Neural progenitor cell (in vitro differentiated cells): ENCODE measurements around the gene COL4A2. TPM values are rescaled to one million over a fixed set of nuclear protein-coding genes. Genes with fewer than 3 reads are reported as not detected.
A peak's percentile ranks its signal among the peaks of the same experiment; 100 is the strongest.

ENCODE experiments used
- DNase-seq: peaks from one replicate; pipeline ENCODE4 v3.0.0-alpha.2; 2016; ENCODE audit warnings: low spot score
- H2AFZ ChIP-seq: fragments of 200-600 bp; sonication (generic); replicated peaks from 2 replicates; pipeline ENCODE4 v1.6.1; 2016; ENCODE audit warnings: antibody characterized with exemption
- H3F3A ChIP-seq: fragments of 200-600 bp; sonication (generic); 2 replicates; pipeline ENCODE4 v1.6.1; 2016; ENCODE audit warnings: antibody characterized with exemption, low read depth
- H3K27ac ChIP-seq: fragments of 200-600 bp; sonication (generic); 2 replicates; pipeline ENCODE4 v1.5.1; 2016; ENCODE audit warnings: mild to moderate bottlenecking
- H3K27me3 ChIP-seq: fragments of 200-600 bp; sonication (generic); 2 replicates; pipeline ENCODE4 v1.6.1; 2016; ENCODE audit warnings: mild to moderate bottlenecking, moderate library complexity
- H3K36me3 ChIP-seq: fragments of 200-600 bp; sonication (generic); 2 replicates; pipeline ENCODE4 v1.5.1; 2016
- H3K4me1 ChIP-seq: fragments of 200-600 bp; sonication (generic); 2 replicates; pipeline ENCODE4 v1.6.1; 2016; ENCODE audit warnings: mixed run types
- H3K4me2 ChIP-seq: fragments of 200-600 bp; sonication (generic); 2 replicates; pipeline ENCODE4 v1.6.1; 2016
- H3K4me3 ChIP-seq: fragments of 200-600 bp; sonication (generic); 2 replicates; pipeline ENCODE4 v1.5.1; 2016
- H3K79me2 ChIP-seq: fragments of 200-600 bp; sonication (generic); 2 replicates; pipeline ENCODE4 v1.6.1; 2016; ENCODE audit warnings: low read depth
- H3K9ac ChIP-seq: fragments of 200-600 bp; sonication (generic); 2 replicates; pipeline ENCODE4 v1.6.1; 2016
- H3K9me3 ChIP-seq: fragments of 200-600 bp; sonication (generic); 2 replicates; pipeline ENCODE4 v1.5.1; 2016; ENCODE audit warnings: low read depth
- H4K20me1 ChIP-seq: fragments of 200-600 bp; sonication (generic); 2 replicates; pipeline ENCODE4 v1.6.1; 2016; ENCODE audit warnings: low read depth
- H3K27ac Mint-ChIP-seq: 3 replicates; pipeline ENCODE4 v1.8.0; 2021; ENCODE audit warnings: mixed read lengths
- H3K27me3 Mint-ChIP-seq: 2 replicates; pipeline ENCODE4 v1.8.0; 2022; ENCODE audit warnings: low read depth, mild to moderate bottlenecking, inconsistent platforms, moderate library complexity, mixed read lengths; ENCODE audit not compliant: insufficient read depth
- H3K36me3 Mint-ChIP-seq: 3 replicates; pipeline ENCODE4 v1.8.0; 2021; ENCODE audit warnings: mixed read lengths
- H3K4me1 Mint-ChIP-seq: 3 replicates; pipeline ENCODE4 v1.8.0; 2021; ENCODE audit warnings: mixed read lengths
- H3K4me3 Mint-ChIP-seq: 3 replicates; pipeline ENCODE4 v1.8.0; 2021; ENCODE audit warnings: mild to moderate bottlenecking, moderate library complexity, mixed read lengths
- H3K9me3 Mint-ChIP-seq: 3 replicates; pipeline ENCODE4 v1.8.0; 2020; ENCODE audit warnings: mixed read lengths
- EZH2 ChIP-seq: fragments of 200-600 bp; sonication (generic); IDR thresholded peaks from 2 replicates; pipeline ENCODE4 v1.6.1; 2017; ENCODE audit warnings: antibody characterized with exemption, mild to moderate bottlenecking, moderate library complexity
- EZH2phosphoT487 ChIP-seq: fragments of 200-600 bp; sonication (generic); IDR thresholded peaks from 2 replicates; pipeline ENCODE4 v1.6.1; 2017; ENCODE audit warnings: antibody characterized with exemption
- total RNA-seq: library from RNA; depleted of rRNA; stranded (reverse); fragments of >200 nt; gene quantifications from 2 replicates; pipeline ENCODE4 v1.2.3, GENCODE V29; 2015; ENCODE audit warnings: low replicate concordance
- TF ChIP-seq, protein P1 (sequence below): fragments of 200-600 bp; sonication (generic); IDR thresholded peaks from 2 replicates; pipeline ENCODE4 v1.5.1; 2017; ENCODE audit warnings: antibody characterized with exemption, mild to moderate bottlenecking

COL4A2 gene
- total RNA-seq, 1 donor from 2014 or later = 73.6 TPM

DNA sequence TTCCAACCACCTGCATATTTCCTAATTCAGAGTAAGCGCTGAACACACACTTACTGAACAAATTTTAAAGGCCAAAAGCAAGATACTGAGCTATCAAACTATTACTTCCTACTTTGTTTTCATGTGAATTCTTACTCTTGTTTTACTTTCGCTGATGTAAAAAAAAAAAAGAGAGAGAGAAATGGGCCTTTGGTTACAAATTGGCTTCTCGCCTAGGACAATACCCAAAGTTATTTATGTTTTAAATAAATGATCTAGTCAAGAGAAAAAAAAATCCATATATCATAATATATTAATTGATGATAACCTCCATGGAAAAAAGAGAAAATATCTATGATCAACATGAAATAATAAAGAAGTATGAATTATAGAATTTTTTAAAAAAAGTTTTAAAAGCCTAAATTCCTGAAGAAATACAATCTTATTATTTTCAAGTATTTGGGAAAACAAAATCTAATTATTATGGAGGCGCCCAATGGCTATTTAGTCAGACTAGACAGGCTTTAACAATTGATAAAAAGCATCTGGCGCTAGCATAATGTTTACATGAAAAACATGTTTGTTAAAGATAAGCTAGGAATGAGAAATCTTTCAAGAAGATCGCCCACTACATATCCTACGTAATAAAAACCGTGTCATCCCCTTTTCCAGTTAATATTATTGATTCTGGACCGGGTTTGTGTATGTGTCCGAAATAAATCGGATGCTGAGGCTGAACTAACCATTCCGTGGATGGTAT lies 9.1 kb upstream of the COL4A2 start:
- H3K4me3 ChIP-seq = no peak overlapping the region
- H3K27ac Mint-ChIP-seq = no peak overlapping the region
- no peak overlapping the region for H3K4me3 Mint-ChIP-seq

DNA sequence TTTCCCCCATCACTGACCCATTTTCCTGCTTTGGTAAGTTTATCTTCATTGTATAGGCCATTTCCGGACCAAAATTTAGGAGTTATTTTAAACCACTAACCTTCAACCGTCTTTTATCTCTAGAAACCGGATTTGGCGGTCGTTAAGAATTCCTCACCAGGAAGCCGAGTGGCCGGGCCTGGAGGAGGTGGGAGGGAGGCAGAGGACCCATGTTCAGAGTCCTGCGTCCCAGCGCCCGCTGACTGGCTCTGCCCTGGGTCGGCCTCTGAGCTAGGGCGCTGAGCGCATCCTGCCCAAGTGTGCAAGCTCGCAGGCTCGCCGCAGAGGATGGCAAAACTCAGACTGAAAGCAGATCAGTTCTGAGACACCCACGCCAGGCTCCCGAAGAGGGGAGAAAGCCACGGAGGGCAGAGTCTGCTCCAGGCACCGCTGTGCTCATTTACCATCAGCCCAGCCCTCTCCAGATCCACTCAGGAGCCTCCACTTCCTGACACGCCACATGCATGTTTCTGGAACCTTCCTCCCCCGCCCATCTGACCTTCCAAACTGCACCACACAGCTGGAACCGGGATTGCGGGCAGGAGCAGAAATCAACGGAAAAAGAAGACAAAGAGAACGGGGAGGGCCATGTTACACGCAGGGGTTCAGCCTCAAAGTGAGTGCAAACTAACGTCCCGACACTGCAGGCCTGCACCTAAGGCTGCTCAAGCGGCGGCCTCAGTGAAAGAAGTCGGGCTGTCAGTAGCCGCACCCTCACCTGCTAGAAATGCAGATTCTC lies 8.4 kb upstream of the COL4A2 start:
- peaks cover 34% of the 10 kb centered on the region for H3K4me1 Mint-ChIP-seq
- H3K27me3 Mint-ChIP-seq = peaks cover 2% of the 10 kb centered on the region
- no peak overlapping the region for H2AFZ ChIP-seq
- peak overlapping the region; percentile 21 for H3K4me2 ChIP-seq
- DNase-seq = no peak
- H3K4me3 ChIP-seq = no peak overlapping the region
- H3K9ac ChIP-seq = no peak overlapping the region
- H3K9me3 Mint-ChIP-seq = peaks cover 4% of the 10 kb centered on the region
- H3F3A ChIP-seq = no peaks in the 10 kb centered on the region
- no peak for TF ChIP-seq EZH2phosphoT487
- no peak for TF ChIP-seq EZH2
- TF ChIP-seq, protein P1, sequence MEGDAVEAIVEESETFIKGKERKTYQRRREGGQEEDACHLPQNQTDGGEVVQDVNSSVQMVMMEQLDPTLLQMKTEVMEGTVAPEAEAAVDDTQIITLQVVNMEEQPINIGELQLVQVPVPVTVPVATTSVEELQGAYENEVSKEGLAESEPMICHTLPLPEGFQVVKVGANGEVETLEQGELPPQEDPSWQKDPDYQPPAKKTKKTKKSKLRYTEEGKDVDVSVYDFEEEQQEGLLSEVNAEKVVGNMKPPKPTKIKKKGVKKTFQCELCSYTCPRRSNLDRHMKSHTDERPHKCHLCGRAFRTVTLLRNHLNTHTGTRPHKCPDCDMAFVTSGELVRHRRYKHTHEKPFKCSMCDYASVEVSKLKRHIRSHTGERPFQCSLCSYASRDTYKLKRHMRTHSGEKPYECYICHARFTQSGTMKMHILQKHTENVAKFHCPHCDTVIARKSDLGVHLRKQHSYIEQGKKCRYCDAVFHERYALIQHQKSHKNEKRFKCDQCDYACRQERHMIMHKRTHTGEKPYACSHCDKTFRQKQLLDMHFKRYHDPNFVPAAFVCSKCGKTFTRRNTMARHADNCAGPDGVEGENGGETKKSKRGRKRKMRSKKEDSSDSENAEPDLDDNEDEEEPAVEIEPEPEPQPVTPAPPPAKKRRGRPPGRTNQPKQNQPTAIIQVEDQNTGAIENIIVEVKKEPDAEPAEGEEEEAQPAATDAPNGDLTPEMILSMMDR = no peak
- no peak overlapping the region for H3K27ac ChIP-seq
- H3K79me2 ChIP-seq = peaks cover 68% of the 10 kb centered on the region
- peaks cover 25% of the 10 kb centered on the region for H3K4me1 ChIP-seq
- no peaks in the 10 kb centered on the region for H3K36me3 ChIP-seq
- H3K27me3 ChIP-seq = no peaks in the 10 kb centered on the region
- H3K9me3 ChIP-seq = no peaks in the 10 kb centered on the region
- peaks cover 10% of the 10 kb centered on the region for H3K36me3 Mint-ChIP-seq
- no peak overlapping the region for H3K4me3 Mint-ChIP-seq
- peak overlapping the region; percentile 53 for H3K27ac Mint-ChIP-seq
- peaks cover 6% of the 10 kb centered on the region for H4K20me1 ChIP-seq

More for the DNA sequence above, 9.1 kb upstream of the COL4A2 start:
- H3F3A ChIP-seq = no peaks in the 10 kb centered on the region
- no peak overlapping the region for H3K4me2 ChIP-seq
- peaks cover 25% of the 10 kb centered on the region for H3K4me1 ChIP-seq
- no peaks in the 10 kb centered on the region for H3K27me3 ChIP-seq
- TF ChIP-seq EZH2phosphoT487 = no peak
- TF ChIP-seq EZH2 = no peak
- TF ChIP-seq, protein P1 = no peak
- peaks cover 7% of the 10 kb centered on the region for H3K36me3 Mint-ChIP-seq
- no peak overlapping the region for H2AFZ ChIP-seq
- no peaks in the 10 kb centered on the region for H3K9me3 ChIP-seq
- no peaks in the 10 kb centered on the region for H3K36me3 ChIP-seq
- no peaks in the 10 kb centered on the region for H3K27me3 Mint-ChIP-seq
- peaks cover 7% of the 10 kb centered on the region for H4K20me1 ChIP-seq
- peaks cover 63% of the 10 kb centered on the region for H3K79me2 ChIP-seq
- peaks cover 4% of the 10 kb centered on the region for H3K9me3 Mint-ChIP-seq
- H3K4me1 Mint-ChIP-seq = peaks cover 29% of the 10 kb centered on the region
- H3K27ac ChIP-seq = no peak overlapping the region
- no peak overlapping the region for H3K9ac ChIP-seq
- no peak for DNase-seq

DNA sequence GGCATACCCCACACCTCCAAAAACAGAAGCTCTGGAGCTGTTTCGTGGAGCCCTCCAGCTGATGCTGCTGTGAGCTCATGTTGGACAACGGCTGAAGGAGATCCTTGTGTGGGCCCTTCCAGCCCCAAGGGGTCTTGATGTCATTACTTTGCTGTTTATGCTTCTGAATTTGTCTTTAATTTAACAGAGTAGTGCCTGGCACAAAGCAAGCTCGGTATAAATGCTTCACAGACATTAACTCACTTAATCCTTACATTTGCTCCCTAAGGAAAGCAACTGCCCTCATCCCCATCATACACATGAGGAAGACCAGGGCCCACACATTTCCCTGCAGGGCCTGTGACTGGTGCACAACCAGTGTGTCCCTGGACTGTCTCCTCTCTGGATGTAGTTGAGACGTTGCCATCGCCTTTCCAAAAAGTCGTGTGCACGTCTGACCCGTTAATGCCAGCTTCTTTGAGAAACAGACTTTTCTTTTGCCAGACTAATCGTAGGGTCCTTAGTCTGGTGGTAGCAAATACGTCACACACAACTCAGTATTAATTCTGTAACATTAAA lies 7.7 kb upstream of the COL4A2 start:
- TF ChIP-seq EZH2phosphoT487 (no peak), EZH2 (no peak)
- TF ChIP-seq, protein P1 = no peak
- DNase-seq = no peak
- H3K36me3 Mint-ChIP-seq = peaks cover 10% of the 10 kb centered on the region
- peaks cover 2% of the 10 kb centered on the region for H3K27me3 Mint-ChIP-seq
- no peak overlapping the region for H3K27ac Mint-ChIP-seq
- Histone ChIP-seq H3K27me3 (no peaks in the 10 kb centered on the region), H3F3A (no peaks in the 10 kb centered on the region), H3K4me3 (no peak overlapping the region), H3K79me2 (peaks cover 69% of the 10 kb centered on the region), H3K4me2 (peak overlapping the region; percentile 21), H3K36me3 (no peaks in the 10 kb centered on the region), H3K27ac (no peak overlapping the region), H3K9me3 (no peaks in the 10 kb centered on the region), H2AFZ (no peak overlapping the region), H3K4me1 (peaks cover 25% of the 10 kb centered on the region), H4K20me1 (peaks cover under 1% of the 10 kb centered on the region), H3K9ac (no peak overlapping the region)
- no peak overlapping the region for H3K4me3 Mint-ChIP-seq
- peaks cover 4% of the 10 kb centered on the region for H3K9me3 Mint-ChIP-seq
- peaks cover 38% of the 10 kb centered on the region for H3K4me1 Mint-ChIP-seq
